DOHH2 (cell line): ENCODE measurements around the gene HTR6.

Experiments
- CTCF ChIP-seq: fragments of 200-600 bp; sonication (generic); IDR thresholded peaks from one replicate; pipeline ENCODE4 v1.5.1; 2014; ENCODE audit warnings: antibody characterized with exemption, mild to moderate bottlenecking, low read depth, low read length; ENCODE audit not compliant: poor library complexity, severe bottlenecking
- EZH2phosphoT487 ChIP-seq: fragments of 200-600 bp; sonication (generic); IDR thresholded peaks from 2 replicates; pipeline ENCODE4 v1.6.1; 2017; ENCODE audit warnings: borderline replicate concordance, mild to moderate bottlenecking, antibody characterized with exemption, low read length, moderate library complexity, mixed read lengths

- TF ChIP-seq CTCF: no peak
- TF ChIP-seq EZH2phosphoT487: no peak
Observed at GRCh38 chr1:19676438-19676922, 11.8 kb downstream of the HTR6 start.
